GM12801 (cell line): ENCODE data around the gene CCDC77.

Experiments used
- TF ChIP-seq, protein P1 (sequence below): IDR thresholded peaks from one replicate; pipeline ENCODE4 v1.5.1; 2011; ENCODE audit warnings: control low read depth; ENCODE audit not compliant: insufficient read length; ENCODE audit errors: extremely low read depth

CCDC77 gene

DNA sequence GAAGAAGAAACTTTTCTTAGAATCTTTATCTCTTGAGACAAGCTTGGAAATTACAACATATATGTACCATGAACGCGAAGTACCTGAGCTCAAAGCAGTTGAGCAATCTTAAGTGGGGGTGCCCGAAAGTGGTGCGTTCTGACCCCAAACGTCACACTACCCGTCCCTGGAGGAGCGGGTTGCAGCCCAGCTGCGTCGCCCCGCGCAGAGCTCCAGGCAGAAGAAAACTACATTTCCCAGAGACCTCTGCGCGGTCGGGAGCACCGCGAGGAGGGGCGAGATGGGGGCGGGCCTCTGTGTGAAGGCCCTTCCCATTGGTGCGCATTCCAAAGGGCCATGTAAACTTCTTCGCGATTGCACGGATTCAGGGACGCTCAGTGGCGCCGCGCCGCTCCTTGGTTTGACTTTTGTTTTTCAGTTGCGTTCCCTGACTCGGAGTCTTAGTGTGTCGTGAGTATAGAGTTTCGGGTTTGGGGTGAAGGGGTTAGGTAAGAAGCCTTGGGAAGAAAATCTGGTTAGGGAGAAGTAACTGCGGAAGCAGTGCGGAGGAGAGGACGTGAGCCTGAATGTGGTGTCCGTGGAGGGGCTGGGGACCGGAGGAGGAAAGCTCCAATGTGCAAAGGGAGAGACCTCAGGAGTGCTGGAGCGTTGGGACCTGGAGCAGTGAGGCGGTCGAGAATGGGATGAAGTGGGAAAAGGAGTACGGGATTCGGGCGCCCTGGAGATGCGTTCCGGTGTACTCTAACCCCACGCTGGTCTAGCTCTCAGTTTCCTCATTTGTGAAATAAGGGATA lies at the start of gene CCDC77:
TSS of gene CCDC77 (plus strand) at position 410 of the 794 bp plus-strand sequence. CDS start 7,740 bp downstream, outside the sequence.
- TF ChIP-seq, protein P1, sequence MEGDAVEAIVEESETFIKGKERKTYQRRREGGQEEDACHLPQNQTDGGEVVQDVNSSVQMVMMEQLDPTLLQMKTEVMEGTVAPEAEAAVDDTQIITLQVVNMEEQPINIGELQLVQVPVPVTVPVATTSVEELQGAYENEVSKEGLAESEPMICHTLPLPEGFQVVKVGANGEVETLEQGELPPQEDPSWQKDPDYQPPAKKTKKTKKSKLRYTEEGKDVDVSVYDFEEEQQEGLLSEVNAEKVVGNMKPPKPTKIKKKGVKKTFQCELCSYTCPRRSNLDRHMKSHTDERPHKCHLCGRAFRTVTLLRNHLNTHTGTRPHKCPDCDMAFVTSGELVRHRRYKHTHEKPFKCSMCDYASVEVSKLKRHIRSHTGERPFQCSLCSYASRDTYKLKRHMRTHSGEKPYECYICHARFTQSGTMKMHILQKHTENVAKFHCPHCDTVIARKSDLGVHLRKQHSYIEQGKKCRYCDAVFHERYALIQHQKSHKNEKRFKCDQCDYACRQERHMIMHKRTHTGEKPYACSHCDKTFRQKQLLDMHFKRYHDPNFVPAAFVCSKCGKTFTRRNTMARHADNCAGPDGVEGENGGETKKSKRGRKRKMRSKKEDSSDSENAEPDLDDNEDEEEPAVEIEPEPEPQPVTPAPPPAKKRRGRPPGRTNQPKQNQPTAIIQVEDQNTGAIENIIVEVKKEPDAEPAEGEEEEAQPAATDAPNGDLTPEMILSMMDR: no peak

- TF ChIP-seq, protein P1: no peak
Measured at GRCh38 chr12:356276-356988, 45.0 kb upstream of the CCDC77 start.

DNA sequence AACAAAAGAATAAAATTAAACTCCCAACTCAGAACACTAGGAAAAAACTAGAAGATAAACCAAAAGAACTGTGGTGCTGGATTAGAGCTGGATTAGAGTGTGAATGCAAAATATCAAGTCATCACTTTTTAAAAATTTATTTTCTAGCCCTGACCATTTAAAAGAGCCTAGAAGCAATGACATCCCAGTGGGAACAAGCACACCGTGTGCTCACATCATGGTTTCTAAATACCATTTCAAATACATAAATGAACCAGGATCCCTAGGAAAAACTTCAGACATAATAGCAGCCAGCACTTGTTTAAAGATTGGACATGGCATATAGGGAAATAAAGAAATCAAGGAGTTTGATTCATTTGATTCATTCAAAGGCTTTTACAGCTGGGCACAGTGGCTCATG lies 42.4 kb upstream of the CCDC77 start:
- TF ChIP-seq, protein P1: no peak

DNA sequence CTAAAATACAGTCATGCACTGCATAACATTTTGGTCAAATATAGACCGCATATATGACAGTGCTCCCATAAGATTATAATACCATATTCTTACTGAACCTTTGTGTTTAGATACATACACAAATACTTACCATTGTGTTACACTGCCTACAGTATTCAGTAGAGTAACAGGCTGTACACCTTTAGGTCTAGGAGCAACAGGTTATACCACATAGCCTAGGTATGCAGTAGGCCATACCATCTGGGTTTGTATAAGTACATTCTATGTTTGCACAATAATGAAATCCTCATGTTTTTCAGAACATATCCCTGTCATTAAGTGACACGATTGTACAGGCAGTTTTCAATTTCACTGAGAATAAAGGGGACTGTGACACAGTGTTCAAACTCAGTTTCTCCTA lies 34.6 kb upstream of the CCDC77 start:
- TF ChIP-seq, protein P1: no peak

- TF ChIP-seq, protein P1: no peak
Measured at GRCh38 chr12:367972-368371, 33.5 kb upstream of the CCDC77 start.

DNA sequence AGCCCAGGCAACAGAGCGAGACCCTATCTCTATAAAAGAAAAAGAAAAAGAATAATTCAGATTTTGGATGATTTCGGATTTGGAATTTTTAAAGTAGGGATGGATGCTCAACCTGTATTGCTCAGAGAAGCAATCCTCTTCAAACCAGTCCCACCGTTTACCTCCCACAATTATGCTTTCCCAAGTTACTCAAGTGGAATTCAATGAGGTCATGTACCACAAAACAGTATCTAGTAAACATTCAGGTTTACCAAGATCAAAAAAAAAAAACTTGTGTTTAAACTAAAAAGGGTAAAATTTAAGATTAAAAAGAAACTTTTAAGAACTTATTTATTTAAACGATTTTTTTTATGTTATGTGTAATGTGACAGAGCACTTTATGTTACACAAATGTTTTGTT lies 14.8 kb upstream of the CCDC77 start:
- TF ChIP-seq, protein P1: no peak

- TF ChIP-seq, protein P1: no peak
Measured at GRCh38 chr12:388012-388411, 13.4 kb upstream of the CCDC77 start.
